ENCODE results near the gene AKR1C2.
"Not testable (repeated sequence)": the region's sequence is repeated elsewhere in the genome, so short reads cannot be mapped to it uniquely, and the experiment has no call there.

AKR1C2 gene

DNA sequence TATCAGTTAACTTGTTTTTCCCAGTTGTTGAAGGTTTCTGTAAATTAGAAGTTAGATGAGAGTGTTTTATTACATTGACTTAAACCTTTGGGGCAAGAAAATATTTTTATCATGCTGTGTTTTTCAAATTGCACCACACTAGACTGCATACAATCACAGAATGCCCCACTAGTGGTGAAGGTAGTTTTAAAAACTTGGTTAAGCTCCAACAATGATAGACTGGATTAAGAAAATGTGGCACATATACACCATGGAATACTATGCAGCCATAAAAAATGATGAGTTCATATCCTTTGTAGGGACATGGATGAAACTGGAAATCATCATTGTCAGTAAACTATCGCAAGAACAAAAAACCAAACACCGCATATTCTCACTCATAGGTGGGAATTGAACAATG lies 33.3 kb downstream of the AKR1C2 start:
- not testable (repeated sequence) for H3K9ac ChIP-seq (ENCODE audit: insufficient read length, low read depth); H3K36me3 ChIP-seq (ENCODE audit: insufficient read depth, insufficient read length, low read length); H3K9me3 ChIP-seq (ENCODE audit: insufficient read depth, low read length); H3K4me3 ChIP-seq (ENCODE audit: insufficient read length, low read depth); H3K27me3 ChIP-seq (ENCODE audit: insufficient read depth, insufficient read length); DNase-seq (ENCODE audit: low read depth, low spot score); H3K4me1 ChIP-seq (ENCODE audit: insufficient read depth, insufficient read length)

DNA sequence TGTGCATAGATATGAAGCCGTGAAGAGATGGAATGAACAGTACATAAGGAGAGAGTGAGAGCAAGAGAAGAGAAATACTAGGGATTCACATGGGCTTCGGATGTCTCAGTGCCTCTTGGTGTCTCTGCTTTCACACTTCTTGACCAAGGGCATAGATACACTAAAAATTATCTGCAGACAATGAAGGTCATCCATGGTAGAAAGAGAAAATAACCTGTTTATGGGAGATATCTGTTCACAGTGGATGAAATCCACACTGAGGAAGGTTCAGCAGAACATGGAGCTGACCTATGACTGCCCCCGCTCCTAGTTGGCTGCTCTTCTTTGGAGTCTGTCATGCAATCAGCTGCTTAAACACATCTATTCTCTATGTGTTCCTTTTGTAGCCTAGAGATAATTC lies 34.4 kb downstream of the AKR1C2 start:
- H3K9ac ChIP-seq (ENCODE audit: insufficient read length, low read depth); H3K4me1 ChIP-seq (ENCODE audit: insufficient read depth, insufficient read length); DNase-seq (ENCODE audit: low read depth, low spot score); H3K9me3 ChIP-seq (ENCODE audit: insufficient read depth, low read length); H3K36me3 ChIP-seq (ENCODE audit: insufficient read depth, insufficient read length, low read length); H3K4me3 ChIP-seq (ENCODE audit: insufficient read length, low read depth); H3K27me3 ChIP-seq (ENCODE audit: insufficient read depth, insufficient read length): not testable (repeated sequence)

DNA sequence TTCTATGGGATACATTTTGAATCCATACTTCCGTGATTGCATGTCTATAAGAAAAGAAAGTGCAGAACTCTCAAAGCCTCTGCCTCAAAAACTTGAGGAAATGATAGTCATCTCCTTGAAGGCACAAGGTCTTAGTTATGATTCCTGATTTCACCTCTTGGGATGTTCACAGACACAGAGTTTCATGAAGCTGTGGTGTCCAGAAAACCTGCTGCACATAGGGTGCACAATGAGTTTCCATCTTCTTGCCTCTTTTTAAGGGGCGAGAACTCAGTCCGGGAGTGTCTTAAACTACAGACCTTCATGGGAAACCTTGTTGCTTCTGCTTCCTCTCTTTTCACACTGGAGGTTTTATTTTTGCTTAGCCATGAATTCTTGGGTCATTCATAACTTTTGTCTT lies 36.5 kb downstream of the AKR1C2 start:
- not testable (repeated sequence) for H3K4me3 ChIP-seq (ENCODE audit: insufficient read length, low read depth); H3K27me3 ChIP-seq (ENCODE audit: insufficient read depth, insufficient read length); H3K4me1 ChIP-seq (ENCODE audit: insufficient read depth, insufficient read length); H3K9me3 ChIP-seq (ENCODE audit: insufficient read depth, low read length); DNase-seq (ENCODE audit: low read depth, low spot score); H3K9ac ChIP-seq (ENCODE audit: insufficient read length, low read depth); H3K36me3 ChIP-seq (ENCODE audit: insufficient read depth, insufficient read length, low read length)

- not testable (repeated sequence) for H3K9ac ChIP-seq (ENCODE audit: insufficient read length, low read depth); H3K4me3 ChIP-seq (ENCODE audit: insufficient read length, low read depth); H3K9me3 ChIP-seq (ENCODE audit: insufficient read depth, low read length); H3K4me1 ChIP-seq (ENCODE audit: insufficient read depth, insufficient read length); H3K27me3 ChIP-seq (ENCODE audit: insufficient read depth, insufficient read length); H3K36me3 ChIP-seq (ENCODE audit: insufficient read depth, insufficient read length, low read length); DNase-seq (ENCODE audit: low read depth, low spot score)
Measured at GRCh38 chr10:4965763-4966162, 37.9 kb downstream of the AKR1C2 start.

DNA sequence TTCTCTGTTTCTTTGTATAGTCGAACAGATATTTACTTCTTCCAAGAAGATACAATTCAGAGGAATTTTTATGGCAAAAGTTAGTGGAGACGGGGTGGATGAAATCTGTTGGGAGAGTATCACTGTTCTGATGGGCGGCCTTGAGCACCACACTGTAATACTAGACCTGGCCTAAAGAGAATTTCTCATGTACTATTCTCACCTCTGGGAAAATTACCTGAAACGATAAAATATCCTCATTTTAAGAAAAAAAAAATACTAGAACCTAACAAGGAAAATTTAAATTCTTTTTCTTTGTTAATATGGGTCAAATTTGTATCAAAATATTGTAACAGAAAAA lies 39.9 kb downstream of the AKR1C2 start:
- not testable (repeated sequence) for H3K27me3 ChIP-seq (ENCODE audit: insufficient read depth, insufficient read length); H3K4me1 ChIP-seq (ENCODE audit: insufficient read depth, insufficient read length); DNase-seq (ENCODE audit: low read depth, low spot score); H3K9me3 ChIP-seq (ENCODE audit: insufficient read depth, low read length); H3K9ac ChIP-seq (ENCODE audit: insufficient read length, low read depth); H3K36me3 ChIP-seq (ENCODE audit: insufficient read depth, insufficient read length, low read length); H3K4me3 ChIP-seq (ENCODE audit: insufficient read length, low read depth)

DNA sequence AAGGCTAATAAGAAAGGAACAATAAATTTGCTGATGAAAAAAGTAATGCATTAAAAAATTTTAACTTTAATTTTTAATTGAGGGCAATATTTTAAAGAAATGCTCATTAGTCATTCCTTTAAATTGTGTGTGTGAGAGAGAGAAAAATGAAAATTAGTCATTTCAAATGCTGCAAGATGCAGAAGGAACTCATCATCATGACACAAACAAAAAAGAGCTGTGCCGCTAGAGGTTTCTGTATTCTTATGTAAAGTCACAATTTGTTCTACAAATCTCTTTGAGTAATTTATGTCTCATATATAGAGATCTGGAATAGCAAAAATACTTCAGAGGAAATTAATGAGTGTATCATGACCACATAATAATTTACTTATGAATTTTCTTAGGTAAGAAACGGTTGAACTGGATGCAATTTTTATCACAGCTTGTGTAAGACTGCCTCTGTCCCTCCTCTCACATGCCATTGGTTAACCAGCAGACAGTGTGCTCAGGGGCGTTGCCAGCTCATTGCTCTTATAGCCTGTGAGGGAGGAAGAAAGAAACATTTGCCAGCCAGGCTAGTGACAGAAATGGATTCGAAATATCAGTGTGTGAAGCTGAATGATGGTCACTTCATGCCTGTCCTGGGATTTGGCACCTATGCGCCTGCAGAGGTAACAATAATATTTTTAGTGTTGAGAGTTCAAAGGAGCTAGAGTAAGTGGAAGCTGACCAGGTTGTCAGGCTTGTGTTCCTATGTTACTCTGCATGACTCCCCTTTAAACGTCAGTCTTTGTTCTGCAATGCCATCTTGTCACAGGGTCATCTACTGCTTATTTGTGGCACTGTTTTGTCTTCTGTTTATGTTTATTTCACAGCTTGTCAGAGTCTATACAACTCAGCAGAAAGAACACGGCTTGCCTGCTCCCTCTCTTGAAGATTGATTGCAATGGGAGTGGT lies 40.5 kb downstream of the AKR1C2 start, which contains the start of gene AKR1C1:
AKR1C1 (plus strand) TSS at position 540 of the 939 bp plus-strand sequence; CDS start at position 570, 30 bp downstream.
- H3K4me1 ChIP-seq (ENCODE audit: insufficient read depth, insufficient read length); H3K36me3 ChIP-seq (ENCODE audit: insufficient read depth, insufficient read length, low read length); H3K4me3 ChIP-seq (ENCODE audit: insufficient read length, low read depth); H3K9me3 ChIP-seq (ENCODE audit: insufficient read depth, low read length); H3K9ac ChIP-seq (ENCODE audit: insufficient read length, low read depth); DNase-seq (ENCODE audit: low read depth, low spot score); H3K27me3 ChIP-seq (ENCODE audit: insufficient read depth, insufficient read length): not testable (repeated sequence)

GRCh38 chr10:4962308-4962707 lies 41.3 kb downstream of the AKR1C2 start:
- not testable (repeated sequence) for DNase-seq (ENCODE audit: low read depth, low spot score); H3K4me1 ChIP-seq (ENCODE audit: insufficient read depth, insufficient read length); H3K9ac ChIP-seq (ENCODE audit: insufficient read length, low read depth); H3K9me3 ChIP-seq (ENCODE audit: insufficient read depth, low read length); H3K4me3 ChIP-seq (ENCODE audit: insufficient read length, low read depth); H3K27me3 ChIP-seq (ENCODE audit: insufficient read depth, insufficient read length); H3K36me3 ChIP-seq (ENCODE audit: insufficient read depth, insufficient read length, low read length)

DNA sequence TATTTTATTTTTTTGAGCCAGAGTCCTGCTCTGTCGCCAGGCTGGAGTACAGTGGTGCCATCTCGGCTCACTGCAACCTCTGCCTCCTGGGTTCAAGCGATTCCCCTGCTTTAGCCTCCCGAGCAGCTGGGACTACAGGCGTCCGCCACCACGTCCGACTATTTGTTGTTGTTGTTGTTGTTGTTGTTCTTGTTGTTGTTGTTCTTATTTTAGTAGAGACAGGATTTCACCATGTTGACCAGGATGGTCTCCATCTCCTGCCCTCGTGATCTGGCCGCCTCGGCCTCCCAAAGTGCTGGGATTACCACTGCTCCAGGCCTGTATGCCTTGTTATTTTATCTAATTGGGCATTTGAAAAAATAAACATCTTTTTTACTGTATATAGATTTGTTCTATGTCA lies 42.1 kb downstream of the AKR1C2 start:
- H3K9ac ChIP-seq (ENCODE audit: insufficient read length, low read depth); H3K36me3 ChIP-seq (ENCODE audit: insufficient read depth, insufficient read length, low read length); H3K27me3 ChIP-seq (ENCODE audit: insufficient read depth, insufficient read length); H3K4me3 ChIP-seq (ENCODE audit: insufficient read length, low read depth); H3K4me1 ChIP-seq (ENCODE audit: insufficient read depth, insufficient read length); DNase-seq (ENCODE audit: low read depth, low spot score); H3K9me3 ChIP-seq (ENCODE audit: insufficient read depth, low read length): not testable (repeated sequence)

GRCh38 chr10:4956955-4957645 lies 46.6 kb downstream of the AKR1C2 start:
- not testable (repeated sequence) for H3K4me3 ChIP-seq (ENCODE audit: insufficient read length, low read depth); H3K27me3 ChIP-seq (ENCODE audit: insufficient read depth, insufficient read length); H3K36me3 ChIP-seq (ENCODE audit: insufficient read depth, insufficient read length, low read length); H3K9me3 ChIP-seq (ENCODE audit: insufficient read depth, low read length); DNase-seq (ENCODE audit: low read depth, low spot score); H3K9ac ChIP-seq (ENCODE audit: insufficient read length, low read depth); H3K4me1 ChIP-seq (ENCODE audit: insufficient read depth, insufficient read length)

- DNase-seq (ENCODE audit: low read depth, low spot score); H3K4me1 ChIP-seq (ENCODE audit: insufficient read depth, insufficient read length); H3K36me3 ChIP-seq (ENCODE audit: insufficient read depth, insufficient read length, low read length); H3K9me3 ChIP-seq (ENCODE audit: insufficient read depth, low read length); H3K9ac ChIP-seq (ENCODE audit: insufficient read length, low read depth); H3K27me3 ChIP-seq (ENCODE audit: insufficient read depth, insufficient read length); H3K4me3 ChIP-seq (ENCODE audit: insufficient read length, low read depth): not testable (repeated sequence)
Measured at GRCh38 chr10:4956088-4956487, 47.6 kb downstream of the AKR1C2 start.

Measured in NT2/D1 (cell line).